Right cardiac atrium (tissue), 5 donors: Measurements from ENCODE around the gene CHN1. TPM values are rescaled to one million over a fixed set of nuclear protein-coding genes. Genes with fewer than 3 reads are reported as not detected.

Experiments
- ATAC-seq, 2 donors: fragments of 200-7000 bp; cut with Tn5 transposase; one replicate each; pipeline versions ENCODE4 v1.8.0 to v1.9.1; 2020; ENCODE audit warnings: moderate library complexity in 2 of 2, mild to moderate bottlenecking in 1 of 2
- DNase-seq, 3 donors: peaks; one replicate each; pipeline ENCODE4 v3.0.0-alpha.2; 2020
- H3K27ac ChIP-seq: one replicate; pipeline ENCODE4 v1.5.1; 2013; ENCODE audit warnings: mild to moderate bottlenecking, low read length, control low read depth, moderate library complexity
- H3K27me3 ChIP-seq: one replicate; pipeline ENCODE4 v1.6.1; 2013; ENCODE audit not compliant: control insufficient read depth, insufficient read depth
- H3K4me1 ChIP-seq: one replicate; pipeline ENCODE4 v1.6.1; 2013; ENCODE audit warnings: low read length; ENCODE audit not compliant: control insufficient read depth, insufficient read depth
- H3K4me3 ChIP-seq: one replicate; pipeline ENCODE4 v1.5.1; 2013; ENCODE audit warnings: low read length, control low read depth
- H3K9me3 ChIP-seq: one replicate; pipeline ENCODE4 v1.6.1; 2013; ENCODE audit warnings: low read length; ENCODE audit not compliant: control insufficient read depth
- WGBS: extraction: QIAGEN DNeasy Blood & Tissue Kit; methylation state at CpG from one replicate; pipeline ENCODE4 v1.1.7; 2013; 5-methylcytosine and 5-hydroxymethylcytosine counted together
- intact Hi-C, 4 donors: fragments of 100-400 bp; cut with DNase I; formaldehyde crosslinking; loops; one replicate each; pipeline versions ENCODE4 v1.11.0 to v1.14.0; 2022 to 2023
- polyA plus RNA-seq: library from polyadenylated mRNA; stranded (reverse); fragments of 200-250 nt; gene quantifications from one replicate; pipeline ENCODE4 v1.2.3, GENCODE V29; 2013
- total RNA-seq, 4 donors: library from RNA; stranded (reverse); fragmentation: NEBNext Ultra II Directional; extraction: Animal tissue kit (Norgen Biotek cat#: 25700); gene quantifications; one replicate each; pipeline ENCODE4 v1.2.1, GENCODE V29; 2021
- donor health status: healthy with polysubstance abuse.
- donor health status: DM: no; HTN: yes; CAD: no.
- donor health status: DM: no; HTN: no; CAD: no.
- donor health status: DM: no; HTN: yes; CAD: no; lungs with severe emphysema.
- donor health status: DM: yes; HTN: yes; CAD: no.

Gene CHN1
- total and polyA plus RNA-seq, 5 donors = 5.3 to 8.9 (median 7.8) TPM

GRCh38 chr2:175009917-175010621 lies 4.9 kb upstream of the CHN1 start:
- 69% methylated on average over 3 of the region's 3 CpGs for WGBS
- no peak for ATAC-seq
- no peaks in the 10 kb centered on the region for H3K9me3 ChIP-seq
- intact Hi-C loops = no loop called here
- no peak overlapping the region for H3K4me3 ChIP-seq
- no peak for DNase-seq
- no peaks in the 10 kb centered on the region for H3K27me3 ChIP-seq
- no peak overlapping the region for H3K27ac ChIP-seq
- peaks cover 2% of the 10 kb centered on the region for H3K4me1 ChIP-seq

GRCh38 chr2:175008801-175009495 lies 3.8 kb upstream of the CHN1 start:
- Histone ChIP-seq H3K4me1 (no peaks in the 10 kb centered on the region), H3K9me3 (no peaks in the 10 kb centered on the region), H3K27ac (no peak overlapping the region), H3K4me3 (no peak overlapping the region), H3K27me3 (no peaks in the 10 kb centered on the region)
- ATAC-seq = no peak
- 74% methylated on average over 3 of the region's 3 CpGs for WGBS
- DNase-seq = no peak
- intact Hi-C loops = no loop called here

DNA sequence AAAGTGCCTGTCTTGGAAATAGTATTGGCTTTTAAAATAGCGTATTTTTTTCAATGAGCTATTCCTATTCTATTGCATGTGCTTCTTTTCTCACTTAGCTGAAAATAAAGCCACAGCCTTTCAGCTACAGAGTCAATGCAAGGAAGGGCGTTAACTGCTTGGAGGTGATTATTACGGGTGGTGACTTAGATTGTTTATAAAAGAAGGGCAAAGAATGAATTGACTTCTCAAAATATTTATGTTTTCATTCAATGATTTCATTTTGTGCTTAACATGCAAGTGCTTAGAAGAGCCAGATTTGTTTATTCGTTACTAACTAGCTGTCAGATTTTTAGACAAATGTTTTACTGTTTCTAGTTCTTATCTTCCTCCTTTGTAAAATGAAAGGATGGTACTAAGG lies 2.8 kb upstream of the CHN1 start:
- H3K27me3 ChIP-seq = no peaks in the 10 kb centered on the region
- intact Hi-C loops = no loop called here

DNA sequence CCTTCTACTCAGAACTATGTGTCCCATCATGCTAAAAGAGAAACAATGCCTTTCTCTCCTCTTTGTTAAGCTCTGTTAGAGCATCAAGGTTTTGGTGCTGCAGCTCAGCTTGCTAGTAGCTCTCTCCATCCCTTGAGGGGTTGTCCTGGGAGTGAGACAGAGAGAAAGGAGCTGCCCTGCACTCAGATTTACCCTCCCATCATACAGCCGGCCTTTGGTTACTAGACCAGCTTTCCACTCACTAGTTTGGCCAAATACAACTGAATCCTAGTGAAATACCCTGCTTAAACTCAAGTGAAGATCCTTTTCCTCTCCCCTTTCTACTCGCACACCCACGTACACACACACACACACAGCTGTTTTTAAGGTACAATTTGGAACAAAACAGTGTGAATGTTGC lies 2.3 kb upstream of the CHN1 start:
- no peak overlapping the region for H3K4me3 ChIP-seq
- intact Hi-C loops = no loop called here
- DNase-seq = no peak
- H3K4me1 ChIP-seq = no peaks in the 10 kb centered on the region
- 64% methylated on average over 3 of the region's 3 CpGs for WGBS
- ATAC-seq = no peak
- H3K9me3 ChIP-seq = no peaks in the 10 kb centered on the region
- H3K27ac ChIP-seq = peak overlapping the region; percentile 57
- no peaks in the 10 kb centered on the region for H3K27me3 ChIP-seq

More for the DNA sequence above, 2.8 kb upstream of the CHN1 start:
- Histone ChIP-seq H3K4me3 (no peak overlapping the region), H3K9me3 (no peaks in the 10 kb centered on the region), H3K27ac (no peak overlapping the region), H3K4me1 (no peaks in the 10 kb centered on the region)
- DNase-seq (no peak), ATAC-seq (no peak)
- 73% methylated on average over 4 of the region's 4 CpGs for WGBS

GRCh38 chr2:175006281-175006680 lies 1.1 kb upstream of the CHN1 start:
- no peak overlapping the region for H3K4me3 ChIP-seq
- WGBS = 90% methylated on average over 2 of the region's 2 CpGs
- H3K9me3 ChIP-seq = no peaks in the 10 kb centered on the region
- H3K27me3 ChIP-seq = no peaks in the 10 kb centered on the region
- H3K4me1 ChIP-seq = no peaks in the 10 kb centered on the region
- intact Hi-C loops = no loop called here
- no peak overlapping the region for H3K27ac ChIP-seq
- DNase-seq (no peak), ATAC-seq (no peak)

GRCh38 chr2:175005733-175006264 lies 618 bp upstream of the CHN1 start:
- Histone ChIP-seq H3K4me1 (no peaks in the 10 kb centered on the region), H3K9me3 (no peaks in the 10 kb centered on the region), H3K4me3 (peak overlapping the region; percentile 99), H3K27me3 (no peaks in the 10 kb centered on the region), H3K27ac (peak overlapping the region; percentile 55)
- no peak for ATAC-seq
- DNase-seq = no peak
- intact Hi-C loops = no loop called here
- 40% methylated on average over 9 of the region's 9 CpGs for WGBS

DNA sequence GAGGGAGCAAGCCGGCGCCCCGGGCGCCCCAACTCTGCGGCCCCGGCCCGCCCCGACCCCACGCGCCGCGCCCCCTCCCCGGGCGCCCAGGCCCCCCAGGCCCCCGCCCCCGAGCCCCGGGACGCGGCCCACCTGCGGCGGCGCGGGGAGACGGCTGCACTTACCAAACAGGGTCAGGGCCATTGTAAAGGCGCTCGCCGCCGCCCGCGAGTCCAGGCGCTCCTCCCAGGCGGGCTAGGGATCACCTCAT lies 526 bp downstream of the CHN1 start:
- Histone ChIP-seq H3K4me1 (no peaks in the 10 kb centered on the region), H3K4me3 (peak overlapping the region; percentile 99), H3K27ac (peak overlapping the region; percentile 55), H3K9me3 (no peaks in the 10 kb centered on the region), H3K27me3 (no peaks in the 10 kb centered on the region)
- DNase-seq = peak in 1 of 3 donors; percentile 72
- WGBS = 1% methylated on average over 32 of the region's 32 CpGs
- intact Hi-C loops = no loop called here
- peak; percentile 53 to 56 for ATAC-seq

DNA sequence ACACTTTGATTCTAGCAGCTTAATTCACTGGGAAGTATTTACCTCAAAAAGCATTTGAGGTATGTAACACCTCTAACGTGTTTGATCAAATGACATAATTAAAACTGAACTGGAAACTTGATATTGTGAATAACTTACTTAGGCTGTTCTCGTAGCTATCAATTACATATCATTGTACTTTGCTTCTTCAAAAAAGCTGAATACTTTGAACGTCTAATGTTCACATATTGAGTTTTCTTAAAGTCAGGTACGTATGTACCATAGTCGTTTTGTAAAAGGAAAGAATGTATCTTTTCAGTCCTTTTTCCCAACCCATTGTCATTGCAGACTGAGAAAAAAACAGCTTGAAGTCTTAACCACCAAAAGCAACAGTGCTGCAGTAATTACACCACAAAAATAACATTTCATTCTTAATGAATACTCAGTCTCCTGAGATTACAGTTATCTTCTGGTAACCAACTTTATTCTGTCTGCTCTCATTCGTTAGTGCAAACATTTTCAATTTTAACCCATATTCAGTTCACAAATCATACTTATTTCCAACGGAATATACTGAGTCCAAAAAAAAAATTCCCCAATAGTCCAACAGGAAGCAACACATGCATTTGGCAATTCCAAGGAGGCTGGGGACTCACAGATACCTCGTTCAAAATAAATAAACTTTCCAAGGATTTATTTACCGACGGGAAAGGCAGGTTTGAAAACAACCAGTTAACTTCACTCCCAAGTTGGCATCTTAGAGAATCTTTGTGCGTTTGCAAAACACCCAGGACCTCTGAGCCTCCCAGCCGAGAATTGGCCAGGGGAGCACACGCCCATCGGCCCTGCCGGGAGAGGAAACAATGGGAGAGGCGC lies 1.1 kb downstream of the CHN1 start:
- ATAC-seq = peak; percentile 22 to 49
- no peaks in the 10 kb centered on the region for H3K4me1 ChIP-seq
- no peaks in the 10 kb centered on the region for H3K9me3 ChIP-seq
- peak in 1 of 3 donors; percentile 27 for DNase-seq
- intact Hi-C loops = no loop called here
- 23% methylated on average over 16 of the region's 16 CpGs for WGBS
- H3K27ac ChIP-seq = no peak overlapping the region
- peak overlapping the region; percentile 99 for H3K4me3 ChIP-seq
- H3K27me3 ChIP-seq = no peaks in the 10 kb centered on the region

DNA sequence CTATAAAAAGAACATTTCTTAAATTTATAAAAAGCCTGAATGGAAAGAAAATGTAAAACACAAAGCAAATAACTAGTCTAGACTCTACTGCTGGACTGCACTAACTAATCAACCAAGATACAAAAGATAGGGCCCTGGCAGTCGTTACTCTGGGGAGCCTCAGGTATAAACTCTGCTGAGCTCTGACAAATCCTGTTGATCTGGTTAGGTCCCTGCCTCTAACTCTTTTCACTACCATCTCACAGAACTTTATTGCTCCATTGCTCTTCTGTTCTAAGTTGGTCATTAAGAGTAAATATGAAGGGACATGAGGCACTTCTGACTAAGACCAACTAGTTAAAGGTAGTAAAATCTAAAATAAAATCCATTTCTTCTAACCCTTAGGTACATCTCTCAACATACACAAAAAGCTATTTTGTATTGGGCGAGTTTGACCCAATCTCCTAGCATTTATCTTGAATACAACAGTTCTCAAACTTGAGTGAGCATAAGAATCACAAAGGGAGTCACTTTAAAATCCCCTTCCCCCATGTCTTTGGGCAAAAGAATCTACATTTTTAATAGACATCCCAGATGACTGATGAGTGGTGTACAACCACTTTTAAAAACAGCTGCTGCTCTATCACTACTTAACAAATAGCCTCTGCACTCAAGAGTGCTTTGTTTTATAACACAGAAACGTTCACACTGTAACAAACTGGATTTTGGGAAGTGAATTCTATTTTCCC lies 2.5 kb downstream of the CHN1 start:
- WGBS = 66% methylated on average over 3 of the region's 3 CpGs
- no peak overlapping the region for H3K4me3 ChIP-seq
- intact Hi-C loops = no loop called here
- no peaks in the 10 kb centered on the region for H3K9me3 ChIP-seq
- DNase-seq (no peak), ATAC-seq (no peak)
- H3K4me1 ChIP-seq = no peaks in the 10 kb centered on the region
- H3K27ac ChIP-seq = no peak overlapping the region
- H3K27me3 ChIP-seq = no peaks in the 10 kb centered on the region

- intact Hi-C loops = no loop called here
- no peaks in the 10 kb centered on the region for H3K27me3 ChIP-seq
- DNase-seq = no peak
- no peaks in the 10 kb centered on the region for H3K9me3 ChIP-seq
- no peak for ATAC-seq
- no peaks in the 10 kb centered on the region for H3K4me1 ChIP-seq
- 90% methylated on average over 4 of the region's 4 CpGs for WGBS
- no peak overlapping the region for H3K27ac ChIP-seq
- no peak overlapping the region for H3K4me3 ChIP-seq
Observed at GRCh38 chr2:175001566-175001965, 3.6 kb downstream of the CHN1 start.
